ENCODE results near the gene SLC43A2.

- TF ChIP-seq, protein P1, sequence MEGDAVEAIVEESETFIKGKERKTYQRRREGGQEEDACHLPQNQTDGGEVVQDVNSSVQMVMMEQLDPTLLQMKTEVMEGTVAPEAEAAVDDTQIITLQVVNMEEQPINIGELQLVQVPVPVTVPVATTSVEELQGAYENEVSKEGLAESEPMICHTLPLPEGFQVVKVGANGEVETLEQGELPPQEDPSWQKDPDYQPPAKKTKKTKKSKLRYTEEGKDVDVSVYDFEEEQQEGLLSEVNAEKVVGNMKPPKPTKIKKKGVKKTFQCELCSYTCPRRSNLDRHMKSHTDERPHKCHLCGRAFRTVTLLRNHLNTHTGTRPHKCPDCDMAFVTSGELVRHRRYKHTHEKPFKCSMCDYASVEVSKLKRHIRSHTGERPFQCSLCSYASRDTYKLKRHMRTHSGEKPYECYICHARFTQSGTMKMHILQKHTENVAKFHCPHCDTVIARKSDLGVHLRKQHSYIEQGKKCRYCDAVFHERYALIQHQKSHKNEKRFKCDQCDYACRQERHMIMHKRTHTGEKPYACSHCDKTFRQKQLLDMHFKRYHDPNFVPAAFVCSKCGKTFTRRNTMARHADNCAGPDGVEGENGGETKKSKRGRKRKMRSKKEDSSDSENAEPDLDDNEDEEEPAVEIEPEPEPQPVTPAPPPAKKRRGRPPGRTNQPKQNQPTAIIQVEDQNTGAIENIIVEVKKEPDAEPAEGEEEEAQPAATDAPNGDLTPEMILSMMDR (IDR thresholded peaks at IDR 0.05), result no peak
- TF ChIP-seq POLR2A (IDR thresholded peaks at IDR 0.05) (no peak), POLR2AphosphoS5 (IDR thresholded peaks at IDR 0.05) (no peak), EP300 (IDR thresholded peaks at IDR 0.05) (no peak)
Measured at GRCh38 chr17:1650731-1651558, 22.3 kb upstream of the SLC43A2 start.

All from suprapubic skin (tissue), 4 donors.